ENCODE measurements around the gene ACACA. TPM values are rescaled to one million over a fixed set of nuclear protein-coding genes. Genes with fewer than 3 reads are reported as not detected.
"Not testable (repeated sequence)": the region's sequence is repeated elsewhere in the genome, so short reads cannot be mapped to it uniquely, and the experiment has no call there.

ACACA gene
- total RNA-seq, 1 donor from 2014 or later: 101 TPM

DNA sequence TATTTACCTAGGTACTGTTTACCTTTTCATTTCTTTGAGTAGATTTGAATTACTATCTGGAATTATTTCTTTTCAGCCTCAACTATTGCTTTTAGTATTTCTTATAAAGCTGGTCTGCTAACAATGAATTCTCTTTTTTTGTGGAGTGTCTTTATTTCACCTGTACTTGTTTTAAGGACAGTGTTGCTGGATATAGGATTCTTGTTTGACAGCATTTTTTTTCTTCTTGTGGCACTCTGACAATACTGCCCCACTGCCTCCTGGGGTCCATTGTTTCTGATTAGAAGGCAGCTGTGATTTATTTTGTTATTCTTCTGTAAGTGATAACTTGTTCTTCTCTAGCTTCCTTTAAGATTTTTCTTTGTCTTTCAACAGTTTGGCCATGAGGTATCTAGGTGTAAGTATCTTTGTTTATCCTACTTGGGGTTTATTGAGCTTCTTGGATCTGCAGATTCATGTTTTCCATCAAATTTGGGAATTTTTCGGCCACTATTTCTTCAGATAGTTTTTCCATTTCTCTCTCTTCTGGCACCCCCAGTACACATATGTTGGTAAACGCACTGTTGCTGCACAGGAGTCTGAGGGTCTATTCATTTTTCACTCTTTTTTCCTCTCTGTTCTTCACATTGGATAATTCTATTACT lies 327.4 kb downstream of the ACACA start:
- no peak overlapping the region for H3K4me3 Mint-ChIP-seq
- no peaks in the 10 kb centered on the region for H3K27me3 Mint-ChIP-seq
- no peaks in the 10 kb centered on the region for H3K36me3 Mint-ChIP-seq
- H3K9me3 Mint-ChIP-seq: peaks cover 6% of the 10 kb centered on the region
- no peak overlapping the region for H3K27ac Mint-ChIP-seq
- no peak for DNase-seq (ENCODE audit: extremely low spot score, unreplicated experiment)
- no peaks in the 10 kb centered on the region for H3K4me1 Mint-ChIP-seq (ENCODE audit: unreplicated experiment)
- TF ChIP-seq, protein P1, sequence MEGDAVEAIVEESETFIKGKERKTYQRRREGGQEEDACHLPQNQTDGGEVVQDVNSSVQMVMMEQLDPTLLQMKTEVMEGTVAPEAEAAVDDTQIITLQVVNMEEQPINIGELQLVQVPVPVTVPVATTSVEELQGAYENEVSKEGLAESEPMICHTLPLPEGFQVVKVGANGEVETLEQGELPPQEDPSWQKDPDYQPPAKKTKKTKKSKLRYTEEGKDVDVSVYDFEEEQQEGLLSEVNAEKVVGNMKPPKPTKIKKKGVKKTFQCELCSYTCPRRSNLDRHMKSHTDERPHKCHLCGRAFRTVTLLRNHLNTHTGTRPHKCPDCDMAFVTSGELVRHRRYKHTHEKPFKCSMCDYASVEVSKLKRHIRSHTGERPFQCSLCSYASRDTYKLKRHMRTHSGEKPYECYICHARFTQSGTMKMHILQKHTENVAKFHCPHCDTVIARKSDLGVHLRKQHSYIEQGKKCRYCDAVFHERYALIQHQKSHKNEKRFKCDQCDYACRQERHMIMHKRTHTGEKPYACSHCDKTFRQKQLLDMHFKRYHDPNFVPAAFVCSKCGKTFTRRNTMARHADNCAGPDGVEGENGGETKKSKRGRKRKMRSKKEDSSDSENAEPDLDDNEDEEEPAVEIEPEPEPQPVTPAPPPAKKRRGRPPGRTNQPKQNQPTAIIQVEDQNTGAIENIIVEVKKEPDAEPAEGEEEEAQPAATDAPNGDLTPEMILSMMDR (conservative IDR thresholded peaks at IDR 0.05): no peak

DNA sequence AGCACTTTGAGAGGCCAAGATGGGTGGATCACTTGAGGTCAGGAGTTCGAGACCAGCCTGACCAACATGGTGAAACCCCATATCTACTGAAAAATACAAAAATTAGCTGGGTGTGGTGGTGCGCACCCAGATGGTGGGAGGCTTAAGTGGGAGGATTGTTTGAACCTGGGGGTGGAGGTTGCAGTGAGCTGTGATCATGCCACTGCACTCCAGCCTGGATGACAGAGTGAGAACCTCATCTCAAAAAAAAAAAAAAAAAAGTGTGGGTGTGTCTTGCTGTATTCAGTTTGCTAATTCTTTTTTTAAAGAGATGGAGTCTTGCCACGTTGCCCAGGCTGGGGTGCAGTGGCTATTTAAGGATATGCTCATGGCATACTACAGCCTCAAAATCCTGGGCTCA lies 333.2 kb downstream of the ACACA start:
- H3K9me3 Mint-ChIP-seq; H3K36me3 Mint-ChIP-seq; H3K4me1 Mint-ChIP-seq (ENCODE audit: unreplicated experiment); H3K4me3 Mint-ChIP-seq; DNase-seq (ENCODE audit: extremely low spot score, unreplicated experiment); H3K27me3 Mint-ChIP-seq; H3K27ac Mint-ChIP-seq: not testable (repeated sequence)

DNA sequence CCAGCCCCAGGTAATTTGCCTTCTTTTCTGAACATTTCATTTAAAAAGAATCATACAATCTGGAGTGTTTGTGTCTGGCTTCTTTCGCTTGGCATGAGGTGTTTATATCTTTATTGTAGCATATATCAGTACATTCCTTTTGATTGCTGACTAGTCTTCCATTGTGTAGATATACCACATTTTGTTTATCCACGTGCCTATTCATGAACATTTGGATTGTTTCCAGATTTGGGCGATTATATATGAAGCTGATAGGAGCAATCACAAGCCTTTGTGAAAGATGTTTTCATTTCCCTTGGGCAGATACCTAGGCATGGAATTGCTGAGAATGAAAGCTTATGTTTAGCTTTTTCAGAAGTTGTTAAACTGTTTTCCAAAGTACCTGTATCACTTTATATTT lies 337.5 kb downstream of the ACACA start:
- Mint-ChIP-seq H3K4me1 (ENCODE audit: unreplicated experiment) (peaks cover 11% of the 10 kb centered on the region), H3K36me3 (no peaks in the 10 kb centered on the region), H3K27me3 (peaks cover 31% of the 10 kb centered on the region), H3K4me3 (no peak overlapping the region), H3K9me3 (no peaks in the 10 kb centered on the region), H3K27ac (no peak overlapping the region)
- DNase-seq (ENCODE audit: extremely low spot score, unreplicated experiment): no peak
- TF ChIP-seq, protein P1 (conservative IDR thresholded peaks at IDR 0.05): no peak

DNA sequence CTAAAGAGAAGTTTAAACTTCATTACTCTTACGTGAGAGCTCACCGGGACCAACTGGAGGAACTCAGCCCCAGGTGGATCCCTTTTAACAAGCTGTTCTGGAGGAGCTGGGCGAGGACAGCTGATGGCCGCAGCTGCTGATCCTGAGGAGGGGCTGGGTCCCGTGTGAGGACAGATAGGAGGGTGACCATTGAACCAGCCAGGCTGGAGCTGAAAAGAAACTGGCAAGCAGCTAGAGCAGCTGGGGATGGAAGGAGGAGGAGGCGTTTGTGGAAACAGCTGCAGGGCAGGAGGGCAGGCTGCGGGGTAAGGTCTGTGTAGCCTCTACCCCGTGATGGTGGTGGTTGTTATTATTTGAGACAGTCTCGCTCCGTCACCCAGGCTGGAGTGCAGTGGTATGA lies 338.4 kb downstream of the ACACA start:
- H3K36me3 Mint-ChIP-seq: no peaks in the 10 kb centered on the region
- H3K9me3 Mint-ChIP-seq: no peaks in the 10 kb centered on the region
- DNase-seq (ENCODE audit: extremely low spot score, unreplicated experiment): no peak
- peaks cover 31% of the 10 kb centered on the region for H3K27me3 Mint-ChIP-seq
- TF ChIP-seq, protein P1 (conservative IDR thresholded peaks at IDR 0.05): no peak
- peaks cover 12% of the 10 kb centered on the region for H3K4me1 Mint-ChIP-seq (ENCODE audit: unreplicated experiment)
- no peak overlapping the region for H3K4me3 Mint-ChIP-seq
- no peak overlapping the region for H3K27ac Mint-ChIP-seq

DNA sequence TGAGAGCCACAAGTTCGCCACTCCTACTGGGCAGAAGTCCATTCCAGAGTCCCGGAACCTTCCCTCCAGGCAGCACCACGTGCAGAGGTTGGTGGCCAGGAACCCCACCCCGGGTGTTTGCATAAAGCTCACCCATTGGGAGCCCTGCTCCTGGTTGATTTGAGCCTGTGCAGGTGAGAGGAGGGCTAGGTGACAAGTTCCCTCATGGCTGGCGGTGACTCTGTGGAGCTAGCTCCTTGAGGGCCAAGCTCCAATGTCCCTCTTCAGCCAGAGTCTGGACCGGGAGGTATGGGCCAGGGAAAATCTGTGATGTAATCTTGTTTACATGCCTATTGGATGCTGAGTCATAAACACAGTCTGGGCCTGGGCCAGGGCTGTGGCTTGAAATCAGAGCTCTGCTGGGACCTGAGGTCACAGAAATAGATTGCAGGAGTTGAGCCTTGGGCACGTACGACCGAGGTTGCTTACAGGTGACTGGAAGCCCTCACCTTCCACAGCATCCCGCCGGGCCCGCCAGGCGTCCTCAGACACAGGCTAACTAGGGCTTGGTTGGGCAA lies 339.0 kb downstream of the ACACA start:
- peaks cover 12% of the 10 kb centered on the region for H3K4me1 Mint-ChIP-seq (ENCODE audit: unreplicated experiment)
- peaks cover 31% of the 10 kb centered on the region for H3K27me3 Mint-ChIP-seq
- H3K9me3 Mint-ChIP-seq: no peaks in the 10 kb centered on the region
- TF ChIP-seq, protein P1 (conservative IDR thresholded peaks at IDR 0.05): no peak
- no peaks in the 10 kb centered on the region for H3K36me3 Mint-ChIP-seq
- no peak overlapping the region for H3K4me3 Mint-ChIP-seq
- no peak for DNase-seq (ENCODE audit: extremely low spot score, unreplicated experiment)
- H3K27ac Mint-ChIP-seq: no peak overlapping the region

DNA sequence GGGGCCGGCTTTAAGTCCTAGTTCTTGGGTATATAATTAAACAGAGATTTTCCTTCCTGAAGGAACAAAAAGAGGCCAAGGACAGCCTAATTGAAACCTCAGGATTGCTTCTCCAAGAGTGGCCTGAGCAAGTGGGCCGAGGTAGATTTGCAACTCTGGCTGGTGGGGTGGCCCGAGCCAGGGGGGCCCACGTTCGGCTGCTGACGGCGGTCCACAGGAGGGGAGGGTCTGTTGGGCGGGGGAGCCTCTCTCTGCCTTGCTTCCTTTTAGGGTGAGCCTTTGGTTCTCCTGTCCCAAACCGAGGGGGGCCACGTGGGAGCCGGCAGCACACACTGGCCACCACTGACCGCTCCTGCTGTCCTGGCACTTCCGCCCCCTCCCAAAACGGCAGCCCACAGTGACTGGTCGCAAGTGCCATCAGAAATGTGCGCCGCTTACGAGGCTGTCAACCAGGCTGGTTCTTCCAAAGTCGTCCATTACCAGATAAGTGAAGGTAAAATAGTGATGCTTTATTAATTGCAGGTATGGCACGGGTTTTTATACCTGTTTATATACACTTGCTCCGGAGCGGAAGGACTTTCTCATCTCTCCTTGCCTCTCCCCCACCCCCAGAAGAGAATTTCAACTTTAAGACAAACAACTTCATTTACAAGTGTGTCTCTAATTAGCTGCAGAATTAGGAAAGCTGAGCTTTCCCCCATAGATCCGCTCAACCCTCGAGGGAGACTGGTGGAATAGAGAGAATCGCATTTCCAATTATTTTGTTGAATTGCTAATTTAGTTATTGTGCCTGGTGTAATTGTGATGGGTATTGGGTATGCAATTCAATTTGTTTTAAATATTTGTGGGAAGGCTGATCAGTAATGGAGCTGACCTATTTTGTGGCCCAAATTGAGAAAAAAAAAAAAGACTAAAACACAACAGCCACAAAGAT lies 340.0 kb downstream of the ACACA start:
- no peak for DNase-seq (ENCODE audit: extremely low spot score, unreplicated experiment)
- TF ChIP-seq, protein P1 (conservative IDR thresholded peaks at IDR 0.05): no peak
- Mint-ChIP-seq H3K4me3 (no peak overlapping the region), H3K36me3 (no peaks in the 10 kb centered on the region), H3K4me1 (ENCODE audit: unreplicated experiment) (peaks cover 12% of the 10 kb centered on the region), H3K27me3 (peaks cover 31% of the 10 kb centered on the region), H3K9me3 (no peaks in the 10 kb centered on the region), H3K27ac (no peak overlapping the region)
